Mesenchymal stem cell (in vitro differentiated cells and primary cell): Measurements from ENCODE around the gene LIMK2. TPM values are rescaled to one million over a fixed set of nuclear protein-coding genes. Genes with fewer than 3 reads are reported as not detected.

Experiments
- small RNA-seq: library from polyadenylated mRNA; stranded (forward); fragments of <200 nt; extraction: miRNeasy Mini kit (QIAGEN cat#:217004); gene quantifications from one replicate; pipeline ENCODE3, GENCODE V24; 2013; ENCODE audit warnings: low read depth

LIMK2 gene

Small RNA genes within 50 kb of the gene (small RNA-seq; reads per million reads assigned to genes)
- gene RF00019 (not detected), gene RNA5SP496 (not detected), gene RNU6-1128P (not detected)
